22Rv1 (cell line): ENCODE measurements around the gene SNCAIP.

Experiments
- ZFX ChIP-seq: fragments of 450-650 bp; IDR thresholded peaks from 2 replicates; pipeline ENCODE4 v1.6.1; 2017; ENCODE audit warnings: antibody characterized with exemption, borderline replicate concordance
- TF ChIP-seq, protein P1 (sequence below): fragments of 450-650 bp; IDR thresholded peaks from 2 replicates; pipeline ENCODE4 v1.5.1; 2017; ENCODE audit warnings: mild to moderate bottlenecking

DNA sequence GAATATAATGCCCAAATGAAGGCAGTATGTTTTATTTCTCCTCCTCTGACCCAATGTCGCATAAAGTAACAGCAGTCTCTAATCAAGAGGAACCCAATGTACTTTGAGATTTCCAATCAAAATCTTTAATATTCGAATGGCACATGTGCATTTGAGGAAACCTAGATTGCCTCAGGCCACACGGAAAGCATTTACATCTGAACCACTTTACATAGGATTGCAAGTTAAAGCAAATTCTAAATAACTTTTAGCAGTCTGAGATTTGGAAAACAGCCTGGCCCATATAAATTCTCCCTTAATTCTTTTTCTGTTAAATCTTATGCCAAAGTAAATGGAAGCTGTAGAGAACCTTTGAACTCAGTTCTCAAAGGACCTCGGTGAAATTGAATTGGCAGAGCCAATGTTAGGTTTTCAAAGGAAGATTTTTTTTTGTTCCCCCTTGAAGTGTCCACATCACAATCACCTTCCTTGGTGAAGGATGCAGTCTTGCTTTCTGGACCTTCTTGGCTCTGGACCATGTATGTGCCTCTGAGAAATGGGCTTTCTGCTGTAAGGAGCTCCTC, 57.3 kb downstream of the SNCAIP start:
- TF ChIP-seq, protein P1, sequence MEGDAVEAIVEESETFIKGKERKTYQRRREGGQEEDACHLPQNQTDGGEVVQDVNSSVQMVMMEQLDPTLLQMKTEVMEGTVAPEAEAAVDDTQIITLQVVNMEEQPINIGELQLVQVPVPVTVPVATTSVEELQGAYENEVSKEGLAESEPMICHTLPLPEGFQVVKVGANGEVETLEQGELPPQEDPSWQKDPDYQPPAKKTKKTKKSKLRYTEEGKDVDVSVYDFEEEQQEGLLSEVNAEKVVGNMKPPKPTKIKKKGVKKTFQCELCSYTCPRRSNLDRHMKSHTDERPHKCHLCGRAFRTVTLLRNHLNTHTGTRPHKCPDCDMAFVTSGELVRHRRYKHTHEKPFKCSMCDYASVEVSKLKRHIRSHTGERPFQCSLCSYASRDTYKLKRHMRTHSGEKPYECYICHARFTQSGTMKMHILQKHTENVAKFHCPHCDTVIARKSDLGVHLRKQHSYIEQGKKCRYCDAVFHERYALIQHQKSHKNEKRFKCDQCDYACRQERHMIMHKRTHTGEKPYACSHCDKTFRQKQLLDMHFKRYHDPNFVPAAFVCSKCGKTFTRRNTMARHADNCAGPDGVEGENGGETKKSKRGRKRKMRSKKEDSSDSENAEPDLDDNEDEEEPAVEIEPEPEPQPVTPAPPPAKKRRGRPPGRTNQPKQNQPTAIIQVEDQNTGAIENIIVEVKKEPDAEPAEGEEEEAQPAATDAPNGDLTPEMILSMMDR: no peak
- no peak for TF ChIP-seq ZFX
